ENCODE data around the gene NLGN1.

Gene NLGN1

DNA sequence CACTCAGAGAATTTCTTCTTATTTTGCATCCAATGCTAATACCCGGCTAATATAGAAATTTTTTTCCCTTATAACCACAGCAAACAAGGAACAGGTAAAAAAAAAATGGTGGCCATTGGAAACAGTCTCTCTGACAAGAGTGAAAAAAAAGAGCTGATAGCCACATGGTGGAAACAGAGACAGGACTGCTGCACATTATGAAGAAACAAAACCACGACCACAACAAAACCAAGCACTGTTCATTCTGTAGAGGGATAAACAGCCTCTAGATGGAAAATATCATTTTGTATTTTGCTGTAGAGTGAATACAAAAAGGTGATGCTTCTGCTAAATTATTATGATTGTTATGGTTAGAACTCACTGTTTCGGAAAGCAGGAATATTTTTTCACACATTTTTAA is 686.2 kb downstream of the NLGN1 start:
- TF ChIP-seq, protein P1, sequence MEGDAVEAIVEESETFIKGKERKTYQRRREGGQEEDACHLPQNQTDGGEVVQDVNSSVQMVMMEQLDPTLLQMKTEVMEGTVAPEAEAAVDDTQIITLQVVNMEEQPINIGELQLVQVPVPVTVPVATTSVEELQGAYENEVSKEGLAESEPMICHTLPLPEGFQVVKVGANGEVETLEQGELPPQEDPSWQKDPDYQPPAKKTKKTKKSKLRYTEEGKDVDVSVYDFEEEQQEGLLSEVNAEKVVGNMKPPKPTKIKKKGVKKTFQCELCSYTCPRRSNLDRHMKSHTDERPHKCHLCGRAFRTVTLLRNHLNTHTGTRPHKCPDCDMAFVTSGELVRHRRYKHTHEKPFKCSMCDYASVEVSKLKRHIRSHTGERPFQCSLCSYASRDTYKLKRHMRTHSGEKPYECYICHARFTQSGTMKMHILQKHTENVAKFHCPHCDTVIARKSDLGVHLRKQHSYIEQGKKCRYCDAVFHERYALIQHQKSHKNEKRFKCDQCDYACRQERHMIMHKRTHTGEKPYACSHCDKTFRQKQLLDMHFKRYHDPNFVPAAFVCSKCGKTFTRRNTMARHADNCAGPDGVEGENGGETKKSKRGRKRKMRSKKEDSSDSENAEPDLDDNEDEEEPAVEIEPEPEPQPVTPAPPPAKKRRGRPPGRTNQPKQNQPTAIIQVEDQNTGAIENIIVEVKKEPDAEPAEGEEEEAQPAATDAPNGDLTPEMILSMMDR (IDR thresholded peaks at IDR 0.05; ENCODE audit: low read depth, low read length, missing control alignments): no peak
- H3K36me3 ChIP-seq (replicated peaks): no peaks in the 10 kb centered on the region
- DNase-seq: no peak
- no peak overlapping the region for H3K4me3 ChIP-seq (ENCODE audit: low read depth, low read length)
- H3K27ac ChIP-seq: no peak overlapping the region
- H3K27me3 ChIP-seq (replicated peaks): no peaks in the 10 kb centered on the region
- in situ Hi-C loops (cut with HindIII; ENCODE audit: low pct_ligation_motif_present, low sequenced_read_pairs): no loop called here

DNA sequence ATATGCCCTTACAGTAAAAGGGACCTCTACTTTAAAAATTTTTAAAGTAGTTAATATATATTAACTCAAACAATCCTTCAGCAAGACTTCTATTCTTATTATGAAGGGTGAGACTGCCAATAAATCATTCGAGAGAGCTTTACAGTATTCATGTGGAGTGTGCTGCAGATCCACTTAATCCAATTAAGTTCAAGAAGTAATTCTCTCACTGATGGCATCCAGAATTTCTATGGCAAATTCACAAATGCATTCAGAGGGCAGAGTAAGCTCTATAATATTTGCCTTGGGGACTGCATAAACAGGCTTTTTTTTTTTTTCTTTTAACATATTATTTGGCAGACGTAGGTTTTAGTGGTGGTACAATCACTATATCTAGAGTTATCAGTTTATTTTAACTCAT is 692.0 kb downstream of the NLGN1 start:
- TF ChIP-seq, protein P1 (IDR thresholded peaks at IDR 0.05; ENCODE audit: low read depth, low read length, missing control alignments): no peak
- H3K27me3 ChIP-seq (replicated peaks): no peaks in the 10 kb centered on the region
- H3K36me3 ChIP-seq (replicated peaks): no peaks in the 10 kb centered on the region
- DNase-seq: no peak
- no peak overlapping the region for H3K27ac ChIP-seq
- no peak overlapping the region for H3K4me3 ChIP-seq (ENCODE audit: low read depth, low read length)
- in situ Hi-C loops (cut with HindIII; ENCODE audit: low pct_ligation_motif_present, low sequenced_read_pairs): no loop called here

DNA sequence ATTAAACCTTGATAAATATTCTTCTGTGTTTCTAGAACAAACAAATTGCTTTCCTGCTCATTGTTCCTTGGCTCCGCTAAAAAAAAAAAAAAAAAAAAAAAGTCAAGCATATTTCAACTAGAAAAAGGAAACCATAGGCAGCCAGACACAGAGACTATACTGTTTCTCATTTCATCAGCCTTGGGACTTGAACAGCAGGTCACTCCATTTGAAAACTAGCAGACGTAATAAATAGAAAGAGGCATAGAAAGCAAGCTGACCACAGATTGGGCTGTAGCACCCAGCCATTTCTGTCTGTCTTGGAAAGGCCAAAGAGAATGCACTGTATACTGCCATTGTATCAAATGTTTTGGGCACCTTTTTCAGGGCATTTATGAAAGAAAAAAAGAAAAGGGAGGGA is 697.1 kb downstream of the NLGN1 start:
- in situ Hi-C loops (cut with HindIII; ENCODE audit: low pct_ligation_motif_present, low sequenced_read_pairs): no loop called here
- Histone ChIP-seq H3K27ac (no peak overlapping the region), H3K4me3 (ENCODE audit: low read depth, low read length) (no peak overlapping the region), H3K27me3 (replicated peaks) (no peaks in the 10 kb centered on the region), H3K36me3 (replicated peaks) (no peaks in the 10 kb centered on the region)
- DNase-seq: no peak
- TF ChIP-seq, protein P1 (IDR thresholded peaks at IDR 0.05; ENCODE audit: low read depth, low read length, missing control alignments): no peak

DNA sequence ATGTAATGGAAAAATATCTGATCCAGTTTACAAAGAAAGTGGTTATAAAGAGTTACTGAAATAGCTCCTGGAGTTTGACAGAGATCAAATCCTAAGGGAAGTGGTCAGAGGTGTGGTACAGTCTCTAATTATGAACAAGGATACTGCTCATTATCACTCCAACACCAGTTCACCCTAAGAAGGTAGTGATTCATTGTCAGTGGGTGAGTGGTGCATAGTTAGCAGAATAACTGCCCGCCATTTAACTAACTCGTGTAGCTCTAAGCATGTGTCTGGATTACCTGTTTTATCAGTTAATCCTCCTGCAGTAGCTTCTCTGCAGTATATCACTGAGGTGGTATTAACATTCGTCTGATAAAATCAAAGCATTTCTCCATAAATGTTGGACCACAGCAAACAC is 700.1 kb downstream of the NLGN1 start:
- TF ChIP-seq, protein P1 (IDR thresholded peaks at IDR 0.05; ENCODE audit: low read depth, low read length, missing control alignments): no peak
- H3K27ac ChIP-seq: no peak overlapping the region
- in situ Hi-C loops (cut with HindIII; ENCODE audit: low pct_ligation_motif_present, low sequenced_read_pairs): no loop called here
- H3K27me3 ChIP-seq (replicated peaks): no peaks in the 10 kb centered on the region
- H3K4me3 ChIP-seq (ENCODE audit: low read depth, low read length): no peak overlapping the region
- H3K36me3 ChIP-seq (replicated peaks): no peaks in the 10 kb centered on the region
- no peak for DNase-seq

DNA sequence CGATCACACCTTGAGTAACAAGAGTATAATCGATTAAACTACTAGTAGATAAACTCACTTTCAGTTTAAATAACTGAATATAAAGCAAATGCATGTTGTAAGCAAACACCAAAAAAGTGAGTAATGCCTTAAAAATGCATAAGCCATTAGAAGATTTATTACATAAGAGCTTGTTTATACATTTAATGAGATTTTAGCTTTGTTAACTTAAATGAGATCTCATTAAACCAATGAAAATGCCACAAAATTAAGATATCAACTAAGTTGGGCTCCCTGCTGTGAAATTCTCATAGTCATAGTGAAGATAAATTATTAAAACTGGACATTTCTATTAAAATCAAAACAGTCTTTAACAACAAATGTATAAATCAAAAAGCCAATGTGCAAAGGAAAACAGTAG is 701.2 kb downstream of the NLGN1 start:
- in situ Hi-C loops (cut with HindIII; ENCODE audit: low pct_ligation_motif_present, low sequenced_read_pairs): no loop called here
- DNase-seq: no peak
- H3K36me3 ChIP-seq (replicated peaks): no peaks in the 10 kb centered on the region
- TF ChIP-seq, protein P1 (IDR thresholded peaks at IDR 0.05; ENCODE audit: low read depth, low read length, missing control alignments): no peak
- no peak overlapping the region for H3K27ac ChIP-seq
- H3K4me3 ChIP-seq (ENCODE audit: low read depth, low read length): no peak overlapping the region
- H3K27me3 ChIP-seq (replicated peaks): no peaks in the 10 kb centered on the region

DNA sequence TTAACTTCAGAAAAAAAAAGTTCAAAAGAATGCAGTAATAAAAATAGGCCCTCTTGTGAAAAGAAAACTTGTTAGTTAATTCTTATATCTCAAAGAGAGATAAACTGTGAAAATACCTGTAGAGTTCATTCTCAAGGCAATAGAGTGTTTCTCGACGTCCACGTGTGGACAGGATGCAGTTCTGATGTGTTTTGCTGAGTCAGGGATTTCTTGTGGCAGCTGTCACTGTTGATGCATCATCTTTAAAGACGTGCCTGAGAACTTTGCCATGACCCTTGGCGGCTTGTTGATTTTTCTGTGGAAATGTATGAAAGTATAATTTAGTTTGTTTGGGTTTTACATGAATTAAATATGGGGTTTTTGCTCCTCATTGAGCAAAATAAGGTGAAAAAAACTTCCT is 702.2 kb downstream of the NLGN1 start:
- in situ Hi-C loops (cut with HindIII; ENCODE audit: low pct_ligation_motif_present, low sequenced_read_pairs): no loop called here

More for the DNA sequence above, 702.2 kb downstream of the NLGN1 start:
- Histone ChIP-seq H3K27ac (no peak overlapping the region), H3K27me3 (replicated peaks) (no peaks in the 10 kb centered on the region), H3K36me3 (replicated peaks) (no peaks in the 10 kb centered on the region), H3K4me3 (ENCODE audit: low read depth, low read length) (no peak overlapping the region)
- TF ChIP-seq, protein P1 (IDR thresholded peaks at IDR 0.05; ENCODE audit: low read depth, low read length, missing control alignments): no peak
- DNase-seq: no peak

All from brain microvascular endothelial cell (primary cell).